ENCODE measurements around the gene MAN2B1.
"Not testable (repeated sequence)": the region's sequence is repeated elsewhere in the genome, so short reads cannot be mapped to it uniquely, and the experiment has no call there.

Gene MAN2B1

DNA sequence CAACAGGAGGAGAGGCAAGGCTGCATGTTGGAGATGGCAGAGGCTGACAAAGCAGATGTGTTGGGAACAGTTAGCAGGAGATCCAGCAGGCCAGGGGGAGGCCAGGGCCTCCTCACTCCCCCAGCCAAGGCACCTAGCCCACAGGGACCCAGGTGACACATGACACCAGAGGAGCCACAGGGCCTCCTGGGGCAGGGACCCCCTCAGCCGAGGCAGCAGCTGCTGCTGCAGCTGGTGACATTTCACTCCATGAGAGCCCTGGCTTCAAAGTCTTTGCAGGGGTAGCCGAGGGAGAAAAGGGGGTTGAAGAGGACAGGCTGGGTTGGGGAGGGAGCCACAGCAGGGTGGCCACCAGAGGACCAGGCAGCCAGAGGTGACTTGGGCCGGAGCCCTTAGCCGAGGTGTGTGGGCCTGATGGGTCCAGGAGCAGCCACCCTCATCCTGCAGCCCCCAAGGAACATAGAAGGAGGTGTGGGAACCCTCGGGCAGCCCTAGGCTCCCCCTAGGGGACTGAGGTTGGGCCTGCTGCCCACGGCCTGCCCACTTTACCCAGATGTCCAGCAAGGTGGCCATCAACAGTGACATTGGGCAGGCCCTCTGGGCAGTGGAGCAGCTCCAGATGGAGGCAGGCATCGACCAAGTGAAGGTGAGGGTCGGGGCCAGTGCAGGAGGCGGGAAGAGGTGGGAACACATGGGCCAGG is 21.1 kb upstream of the MAN2B1 start, which contains the start of gene GNG14:
Gene GNG14 (plus strand): TSS at position 503 of the 701 bp plus-strand sequence. CDS start 51 bp downstream, at position 554.
- no peak for DNase-seq

DNA sequence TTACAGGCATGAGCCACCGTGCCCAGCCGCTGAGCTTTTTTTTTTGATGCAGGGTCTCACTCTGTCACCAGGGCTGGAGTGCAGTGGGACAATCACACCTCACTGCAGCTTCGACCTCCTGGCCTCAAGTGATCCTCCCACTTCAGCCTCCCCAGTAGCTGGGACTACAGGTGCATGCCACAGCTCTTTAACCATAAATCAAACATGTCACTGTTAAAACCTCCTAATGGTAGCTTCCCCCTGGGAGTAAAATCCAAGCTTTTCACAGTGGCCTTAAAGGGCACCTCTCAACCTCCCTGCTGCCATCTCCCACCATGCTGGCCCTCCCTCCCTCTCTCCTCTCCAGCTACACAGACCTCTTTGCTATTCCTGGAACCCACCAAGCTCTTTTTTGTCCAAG is 19.3 kb upstream of the MAN2B1 start:
- DNase-seq, result no peak

DNA sequence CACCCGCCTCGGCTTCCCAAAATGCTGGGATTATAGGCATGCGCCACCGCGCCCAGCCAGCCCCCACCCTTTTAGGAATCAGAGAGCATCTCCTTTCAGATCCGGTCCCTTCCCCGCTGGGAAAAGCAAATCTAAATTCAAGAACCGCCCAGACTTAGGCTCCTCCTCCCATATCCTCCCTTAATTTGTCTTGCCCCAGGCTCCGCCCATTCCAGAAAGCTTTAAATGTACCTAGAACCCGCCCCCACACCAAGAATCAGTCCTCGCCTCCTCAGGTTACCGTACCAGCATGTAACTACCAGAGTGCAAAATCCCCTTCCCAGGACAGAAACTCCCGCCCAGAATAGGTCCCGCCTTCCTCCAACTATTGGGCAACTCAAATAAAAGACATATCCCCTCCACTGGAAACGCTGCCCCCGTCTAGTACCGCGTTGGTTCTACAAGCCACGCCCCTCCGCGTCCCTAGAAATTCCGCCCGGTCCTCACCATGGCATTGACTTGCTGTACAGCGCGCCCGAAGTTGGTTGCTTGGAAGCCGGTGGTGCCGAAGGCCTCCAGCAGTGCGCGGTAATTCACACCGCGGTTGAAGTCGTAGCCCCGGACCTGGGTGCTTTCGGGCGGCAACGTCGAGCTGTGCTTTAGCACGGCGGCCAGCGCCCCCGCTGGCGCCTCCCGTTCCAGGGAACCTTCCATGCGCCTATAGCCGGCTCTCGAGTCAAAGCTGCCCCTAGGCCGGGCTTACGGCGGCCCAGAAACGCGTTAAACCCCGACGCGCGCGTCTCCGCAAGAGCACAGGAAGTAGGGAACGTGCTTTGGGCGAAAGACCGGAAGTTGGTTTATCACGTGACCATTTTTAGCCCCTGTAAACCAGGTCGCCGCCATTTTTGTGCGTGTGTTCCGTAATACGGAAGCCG is 14.8 kb upstream of the MAN2B1 start, which contains the start of gene DHPS:
Gene DHPS (minus strand): TSS at position 807 of the 914 bp plus-strand sequence. CDS start 114 bp downstream, at position 693.
- peak; percentile 93 for DNase-seq

DNA sequence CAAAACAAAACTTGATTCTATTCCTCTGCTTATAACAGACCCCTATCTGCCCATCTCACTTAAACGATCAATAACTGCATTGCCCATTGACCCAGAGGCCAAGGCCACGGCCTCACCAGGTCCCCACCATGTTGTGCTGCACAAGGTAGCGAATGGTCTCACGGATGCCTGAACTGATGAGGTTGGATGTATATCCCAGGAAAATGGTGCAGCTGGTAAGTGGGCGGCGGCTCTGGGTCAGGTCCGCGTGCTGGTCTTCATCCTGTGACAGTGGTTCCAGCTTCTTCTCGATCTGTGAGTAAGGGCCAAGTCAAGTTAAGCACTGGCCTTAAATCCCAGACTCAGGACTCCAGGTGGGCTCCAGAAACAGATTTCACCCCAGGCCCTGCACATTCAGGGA is 13.5 kb upstream of the MAN2B1 start:
- no peak for DNase-seq

DNA sequence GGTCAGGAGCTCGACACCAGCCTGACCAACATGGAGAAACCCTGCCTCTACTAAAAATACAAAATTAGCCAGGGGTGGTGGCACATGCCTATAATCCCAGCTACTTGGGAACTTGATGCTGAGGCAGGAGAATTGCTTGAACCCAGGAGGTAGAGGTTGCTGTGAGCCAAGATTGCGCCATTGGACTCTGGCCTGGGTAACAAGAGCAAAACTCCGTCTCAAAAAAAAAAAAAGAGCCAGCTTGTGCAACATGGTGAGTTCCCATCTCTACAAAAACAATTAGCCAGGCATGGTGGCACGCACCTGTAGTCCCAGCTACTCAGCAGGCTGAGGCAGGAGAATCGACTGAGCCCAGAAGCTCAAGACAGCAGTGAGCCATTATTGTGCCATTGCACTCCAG is 11.5 kb upstream of the MAN2B1 start:
- not testable (repeated sequence) for DNase-seq

DNA sequence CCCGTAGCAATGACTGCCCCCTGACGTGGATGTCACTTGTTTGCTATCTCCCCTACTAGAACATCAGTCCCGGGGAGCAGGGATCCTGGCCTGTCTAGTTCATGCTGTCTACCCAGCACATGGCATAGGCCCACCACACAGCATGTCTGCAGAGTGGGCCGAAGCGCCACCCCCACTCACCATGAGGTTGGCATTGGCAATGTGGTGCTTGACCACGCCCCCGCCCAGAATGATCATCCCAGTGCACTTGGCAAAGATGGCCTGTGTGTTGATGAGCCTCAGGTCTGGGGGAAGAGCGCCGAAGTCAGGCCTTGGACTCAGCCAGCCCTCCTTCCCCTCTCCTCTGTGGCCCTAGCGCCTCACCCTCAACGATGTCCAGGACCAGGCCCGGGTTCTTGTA is 10.4 kb upstream of the MAN2B1 start:
- no peak for DNase-seq

DNA sequence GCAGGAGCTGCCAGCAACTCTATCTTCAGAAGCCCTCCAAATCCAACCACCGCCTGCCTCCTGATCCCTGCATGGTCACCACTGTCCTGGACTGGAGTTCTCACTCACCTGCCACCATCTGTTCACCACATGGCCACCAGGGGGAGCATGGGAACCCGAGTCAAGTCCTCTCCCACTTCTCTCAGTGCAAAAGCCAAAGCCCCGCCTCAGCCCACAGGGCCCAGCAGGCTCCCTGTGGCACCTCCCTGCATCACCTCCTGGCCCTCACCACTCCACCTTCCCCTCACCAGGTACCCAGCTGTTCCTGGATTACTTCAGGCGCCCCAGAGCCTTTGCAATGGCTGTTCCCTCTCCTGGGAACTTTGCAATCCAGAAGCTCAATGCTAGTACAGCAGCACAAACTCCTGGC is 9.8 kb upstream of the MAN2B1 start:
- peak; percentile 5 for DNase-seq

DNA sequence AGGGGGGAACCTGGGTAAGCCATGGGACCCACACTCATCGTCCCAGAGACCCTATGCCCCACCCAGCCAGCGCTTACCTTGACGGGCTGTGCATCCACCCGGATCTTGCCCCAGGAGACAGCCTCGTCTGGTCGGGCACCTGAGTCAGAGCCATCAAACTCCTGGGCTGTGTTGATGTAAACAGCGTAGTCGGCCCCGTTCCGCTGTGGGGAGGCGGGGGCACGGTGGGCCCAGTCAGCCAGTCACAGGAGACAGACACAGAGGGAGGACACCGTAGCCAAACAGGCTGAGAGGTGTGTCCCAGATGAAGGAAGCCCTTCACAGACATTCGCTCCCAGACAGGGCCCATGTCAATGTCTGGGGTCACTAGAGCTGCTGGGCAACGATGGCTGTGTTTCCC is 9.4 kb upstream of the MAN2B1 start:
- DNase-seq, result no peak

DNA sequence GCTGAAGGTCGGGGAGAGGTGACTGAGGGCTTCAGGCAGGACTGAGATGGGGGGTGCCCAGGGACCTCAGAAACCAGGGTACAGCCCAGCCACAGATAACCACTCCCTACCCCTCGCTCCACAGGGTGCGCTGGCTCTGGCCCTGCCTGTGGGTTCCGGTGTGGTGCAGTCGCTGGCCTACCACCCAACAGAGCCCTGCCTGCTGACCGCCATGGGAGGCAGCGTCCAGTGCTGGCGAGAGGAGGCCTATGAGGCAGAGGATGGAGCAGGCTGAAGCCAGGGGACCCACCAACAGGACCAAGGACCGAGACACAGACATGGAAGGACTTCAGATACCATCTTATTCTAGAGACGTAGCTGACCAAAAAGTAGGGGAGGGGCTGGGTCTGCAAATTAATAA is 8.9 kb upstream of the MAN2B1 start:
- no peak for DNase-seq

DNA sequence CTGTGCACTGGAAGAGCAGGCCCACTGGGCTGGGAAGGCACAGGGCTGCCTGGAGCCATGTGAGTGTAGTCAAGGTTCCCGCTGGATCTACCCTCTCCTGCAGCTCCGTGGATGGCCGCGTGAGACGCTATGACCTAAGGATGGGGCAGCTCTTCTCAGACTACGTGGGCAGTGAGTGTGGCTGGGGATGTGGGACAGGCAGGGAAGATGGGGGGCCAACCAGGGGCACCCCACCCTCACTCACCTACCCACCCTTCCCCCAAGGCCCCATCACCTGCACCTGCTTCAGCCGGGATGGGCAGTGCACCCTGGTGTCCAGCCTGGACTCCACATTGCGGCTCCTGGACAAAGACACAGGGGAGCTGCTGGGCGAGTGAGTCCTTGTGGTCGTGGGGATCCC is 6.2 kb upstream of the MAN2B1 start:
- no peak for DNase-seq

DNA sequence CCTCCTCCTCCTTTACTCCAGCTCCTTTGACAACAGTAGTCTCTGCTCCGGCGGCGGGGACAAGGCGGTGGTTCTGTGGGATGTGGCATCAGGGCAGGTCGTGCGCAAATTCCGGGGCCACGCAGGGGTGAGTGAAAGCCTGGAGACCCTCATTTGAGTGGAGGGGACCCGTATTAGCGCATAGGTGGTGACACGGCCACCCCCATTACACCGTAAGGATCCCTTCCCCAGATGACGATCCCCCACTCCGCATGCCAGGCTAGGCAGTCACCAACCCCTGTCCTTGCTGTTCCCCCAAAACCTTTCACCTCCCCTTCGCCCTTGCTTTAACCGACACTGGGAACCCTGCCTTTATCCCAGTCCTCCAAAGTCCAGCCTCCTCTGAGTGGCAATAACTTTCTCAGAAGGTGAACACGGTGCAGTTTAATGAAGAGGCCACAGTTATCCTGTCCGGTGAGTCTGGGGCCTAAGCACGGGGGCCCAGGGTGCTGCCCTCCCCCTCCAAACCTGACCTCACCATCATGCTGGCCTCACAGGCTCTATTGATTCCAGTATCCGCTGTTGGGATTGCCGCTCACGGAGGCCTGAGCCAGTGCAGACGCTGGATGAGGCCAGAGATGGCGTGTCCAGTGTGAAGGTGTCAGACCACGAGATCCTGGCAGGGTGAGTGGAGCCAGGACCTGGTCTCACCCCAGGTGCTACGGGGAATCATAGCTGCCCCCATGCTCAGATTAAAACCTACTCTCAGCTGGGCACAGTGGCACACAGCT is 3.8 kb upstream of the MAN2B1 start:
- no peak for DNase-seq

DNA sequence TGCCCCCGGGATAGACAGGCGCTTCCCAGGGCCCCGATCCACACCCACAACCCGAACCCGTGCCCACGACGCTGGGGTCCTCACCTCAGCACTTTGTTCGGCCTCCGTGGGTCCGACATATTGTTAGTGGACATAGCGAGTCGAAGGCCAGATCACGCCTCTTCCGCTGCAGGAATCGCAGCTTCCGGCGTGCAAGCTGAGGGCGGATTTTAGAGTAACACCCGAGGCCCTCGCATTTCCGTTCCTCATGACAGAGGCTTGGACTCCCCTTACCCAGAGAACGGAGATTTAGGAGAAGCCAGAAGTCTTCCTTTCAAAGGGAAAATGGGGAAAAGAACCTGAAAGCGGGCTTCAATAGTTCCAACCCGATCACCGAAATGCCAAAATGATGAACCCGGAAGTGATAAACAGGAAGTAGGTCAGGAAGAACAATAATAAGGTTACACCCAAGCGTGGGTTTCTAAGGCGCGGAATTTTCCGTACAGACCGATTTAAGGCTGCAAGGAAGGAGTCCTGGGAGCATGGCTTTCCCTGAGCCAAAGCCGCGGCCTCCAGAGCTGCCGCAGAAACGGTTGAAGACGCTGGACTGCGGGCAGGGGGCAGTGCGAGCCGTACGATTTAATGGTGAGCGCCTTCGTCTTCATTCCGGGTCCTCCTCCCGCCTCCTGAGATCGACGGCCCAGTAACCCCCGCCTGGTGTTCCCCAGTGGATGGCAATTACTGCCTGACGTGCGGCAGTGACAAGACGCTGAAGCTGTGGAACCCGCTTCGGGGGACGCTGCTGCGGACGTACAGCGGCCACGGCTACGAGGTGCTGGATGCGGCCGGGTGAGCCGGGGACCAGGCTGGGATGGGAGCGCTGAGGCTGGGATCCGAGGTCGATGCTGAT is 3.0 kb upstream of the MAN2B1 start:
- DNase-seq, result peak; percentile 69

DNA sequence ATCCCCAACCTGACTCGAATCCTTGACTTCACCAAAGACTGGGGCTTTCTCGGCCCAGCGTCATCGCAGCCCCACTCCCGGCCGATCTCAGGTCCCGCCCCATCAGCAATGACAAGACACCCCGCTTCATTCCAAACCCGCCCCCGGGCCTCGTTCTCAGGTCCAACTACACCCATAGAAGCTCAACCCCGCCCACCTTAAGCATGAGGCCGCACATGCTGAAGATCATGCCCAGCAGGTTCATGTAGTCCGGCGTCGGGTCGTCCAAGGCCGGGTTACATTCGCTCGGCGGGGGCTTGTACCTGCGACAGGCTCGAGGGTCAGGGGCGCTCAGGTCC is 2.4 kb upstream of the MAN2B1 start:
- DNase-seq, result no peak

DNA sequence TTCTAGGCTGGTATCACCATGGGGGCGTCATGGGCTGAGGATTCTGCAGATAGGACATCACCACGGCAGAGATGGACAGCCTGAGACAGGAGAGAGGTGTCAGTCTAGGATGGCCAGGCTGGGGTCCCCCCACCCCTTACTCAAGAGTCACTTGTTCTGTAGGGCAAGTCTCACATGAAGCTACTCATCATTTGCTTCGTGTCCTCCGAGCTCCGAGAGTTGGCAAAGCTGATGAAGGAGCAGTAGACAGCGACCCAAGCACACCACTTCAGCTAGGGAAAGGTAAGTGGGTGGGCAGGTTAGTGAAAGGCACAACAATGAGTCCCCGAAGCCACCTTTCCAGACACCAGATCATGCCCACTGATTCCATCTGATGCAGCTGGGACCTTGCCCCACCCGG is 1.8 kb upstream of the MAN2B1 start:
- no peak for DNase-seq

DNA sequence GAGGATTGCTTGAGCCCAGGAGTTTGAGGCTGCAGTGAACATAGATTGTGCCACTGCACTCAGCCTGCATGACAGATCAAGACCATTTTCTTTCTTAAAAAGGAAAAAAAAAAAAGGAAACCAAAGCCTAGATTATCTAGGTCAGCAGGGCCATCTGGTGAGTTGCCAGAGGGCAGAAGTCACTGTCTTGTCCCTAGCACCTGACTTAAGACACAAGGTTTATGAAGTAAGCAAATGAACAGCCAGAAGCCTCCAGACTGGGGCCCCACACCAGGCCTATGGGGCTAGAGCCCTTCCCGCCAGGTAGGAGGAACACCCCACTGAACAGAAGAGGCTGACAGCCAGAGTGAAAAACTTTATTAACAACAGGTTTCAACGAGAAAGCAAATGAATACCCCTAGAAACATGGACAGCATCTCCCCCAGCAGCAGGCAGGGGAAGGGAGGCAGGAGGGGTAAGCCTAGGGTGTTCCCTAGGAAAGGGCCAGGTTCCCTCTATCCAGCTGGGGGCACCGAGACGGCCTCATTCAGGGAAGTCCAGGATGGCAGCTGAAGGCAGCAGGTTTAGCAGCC is 1.3 kb upstream of the MAN2B1 start:
- no peak for DNase-seq

DNA sequence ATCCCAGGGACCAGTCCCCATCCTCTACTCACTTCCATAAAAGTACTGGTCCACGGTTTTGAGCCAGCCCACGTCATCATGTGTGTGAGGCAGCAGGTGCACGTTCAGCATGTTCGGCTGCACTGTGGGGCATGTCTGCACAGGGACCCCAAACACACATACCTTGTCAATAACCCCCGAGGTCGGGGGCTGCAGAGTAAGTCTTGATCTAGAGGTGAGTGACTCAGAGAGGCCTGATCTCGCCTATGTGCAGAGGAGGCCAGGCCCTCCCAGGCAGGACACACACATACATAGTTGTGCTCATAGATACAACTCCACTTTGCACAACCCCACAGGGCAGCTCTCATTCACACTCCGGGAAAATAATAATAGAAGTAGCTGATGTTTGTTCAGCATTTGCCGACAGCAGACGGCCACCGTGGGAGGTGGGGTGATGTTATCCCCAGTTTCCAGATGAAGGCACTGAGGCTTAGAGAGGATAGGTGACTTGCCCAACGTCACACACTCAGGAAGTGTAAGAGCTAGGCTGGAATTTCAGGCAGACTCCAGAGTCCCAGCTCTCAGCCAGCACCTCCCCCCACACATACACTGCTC is 774 bp downstream of the MAN2B1 start:
- DNase-seq, result no peak

DNA sequence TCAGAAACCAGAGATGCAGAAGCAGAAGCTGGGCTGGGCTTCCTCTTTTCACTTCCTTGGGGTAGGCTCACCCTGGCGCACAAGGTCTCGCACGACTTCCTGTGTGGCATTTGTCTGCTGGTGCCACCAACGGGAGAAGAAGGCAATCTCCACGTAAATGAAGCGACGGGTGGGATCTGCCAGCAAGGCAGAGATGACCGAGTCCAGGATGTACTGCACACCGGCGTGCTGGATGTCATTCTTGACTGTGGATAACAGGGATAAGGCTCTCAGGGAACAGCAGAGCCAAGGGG is 1.3 kb downstream of the MAN2B1 start:
- no peak for DNase-seq

DNA sequence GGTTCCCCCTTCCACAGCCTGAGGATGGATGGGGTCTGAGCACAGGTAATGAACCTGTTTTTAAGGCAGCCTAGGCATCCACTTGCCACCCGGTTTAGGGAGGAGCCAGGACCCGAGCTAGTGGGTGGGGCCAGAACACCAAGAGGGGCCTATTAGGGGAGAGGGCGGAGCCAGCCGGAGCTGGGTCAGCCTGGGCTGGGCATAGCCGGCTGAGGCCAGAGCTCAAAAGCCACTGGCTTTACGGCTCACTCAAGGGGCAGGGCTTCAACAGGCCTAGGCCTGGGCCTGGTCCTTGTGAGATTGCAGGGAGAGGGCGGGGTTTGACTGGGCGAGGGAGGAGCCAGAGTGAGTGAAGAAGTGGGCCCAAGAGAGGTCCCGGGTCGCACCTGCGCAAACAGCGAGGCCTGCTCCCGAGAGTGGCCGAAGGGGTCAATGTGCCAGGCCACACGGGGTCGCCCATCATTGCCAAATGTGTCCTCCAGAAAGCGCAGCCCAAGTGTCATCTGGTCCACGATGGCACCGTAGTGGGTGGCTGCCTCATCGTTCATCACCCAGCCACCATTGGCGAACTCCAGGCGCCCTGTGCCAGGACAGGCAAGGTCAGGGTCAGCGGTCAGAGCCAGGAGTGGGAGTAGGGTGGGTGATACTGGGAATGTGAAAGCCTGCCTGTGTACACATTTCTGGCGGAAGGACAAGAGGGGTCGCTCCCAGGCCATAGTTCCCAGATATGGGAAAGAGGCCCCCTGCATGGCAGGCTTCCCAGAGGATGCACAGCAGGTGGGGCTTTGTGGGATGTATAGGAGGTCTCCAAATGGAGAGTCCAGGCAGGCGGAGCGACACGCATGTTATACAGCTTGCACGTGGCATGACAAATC is 1.9 kb downstream of the MAN2B1 start:
- DNase-seq, result no peak

DNA sequence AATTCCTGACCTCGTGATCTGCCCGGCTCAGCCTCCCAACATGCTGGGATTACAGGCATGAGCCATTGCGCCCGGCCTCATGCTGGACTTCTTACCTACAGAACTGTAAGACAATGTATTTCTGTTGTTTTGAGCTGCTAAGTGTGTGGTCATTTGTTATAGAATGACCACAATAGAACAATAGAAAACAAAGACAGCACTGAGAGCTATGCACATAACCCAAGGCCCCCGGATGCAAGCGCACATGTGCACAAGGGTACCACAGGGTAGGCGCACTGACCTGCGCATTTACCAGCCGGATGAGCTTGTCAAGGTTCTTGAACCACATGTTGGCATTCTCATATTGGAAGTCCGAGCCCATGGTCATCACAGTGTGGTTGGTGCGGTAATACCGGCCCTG is 5.6 kb downstream of the MAN2B1 start:
- DNase-seq, result no peak

DNA sequence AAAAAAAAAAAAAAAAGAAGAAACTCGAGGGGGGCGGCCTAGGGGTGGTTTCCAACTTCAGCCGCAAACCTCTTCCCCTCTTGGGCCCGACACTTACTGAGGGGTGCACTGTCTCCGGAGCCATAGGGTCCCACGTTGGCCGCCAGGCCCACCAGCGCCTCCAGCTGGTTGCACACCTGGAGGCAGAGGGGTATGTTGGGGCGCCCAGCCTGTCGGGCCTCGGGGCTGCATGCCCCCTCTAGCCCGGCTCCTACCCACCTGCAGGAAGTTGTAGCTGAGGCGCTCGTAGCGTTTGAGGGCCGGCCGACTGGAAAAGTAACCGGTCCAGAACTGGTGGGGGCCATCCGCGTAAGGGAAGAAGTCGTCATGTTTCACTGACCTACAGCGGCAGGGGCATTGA is 8.6 kb downstream of the MAN2B1 start:
- no peak for DNase-seq
